HepG2 (cell line): ENCODE measurements around the gene PEF1. TPM values are rescaled to one million over a fixed set of nuclear protein-coding genes. Genes with fewer than 3 reads are reported as not detected.

Experiments used
- ATAC-seq: fragments of 200-7000 bp; cut with Tn5 transposase; 3 replicates; pipeline ENCODE4 v1.9.1; 2020; ENCODE audit warnings: mild to moderate bottlenecking, moderate library complexity
- BruUV-seq: library from RNA; stranded (reverse); fragments of 400-500 nt; replicated peaks from 2 replicates; lab custom pipeline; 2021; lab: Mats Ljungman, UMichigan
- CTCF ChIA-PET: fragments of 300-600 bp; formaldehyde crosslinking; extraction: SDS; loops from one replicate; lab custom pipeline; 2021; ENCODE audit warnings: low total read pairs, inconsistent platforms, low intra/inter-chr PET ratio; lab: Yijun Ruan, JAX
- POLR2A ChIA-PET: fragments of 350-600 bp; sonication (Branson Sonifier 250); formaldehyde crosslinking; loops from one replicate; lab custom pipeline; 2020; ENCODE audit warnings: antibody characterized with exemption, inconsistent platforms; lab: Yijun Ruan, JAX
- DNase-seq: peaks from one replicate; pipeline ENCODE4 v3.0.0-alpha.2; 2015; ENCODE audit warnings: low spot score
- FAIRE-seq: peaks from 3 replicates; lab custom pipeline; 2011; peaks lifted over from hg19 to GRCh38; lab: Jason Lieb, UNC
- H2AFZ ChIP-seq: one replicate; pipeline ENCODE4 v1.6.1; 2011; ENCODE audit warnings: low read length, inconsistent platforms
- H3K27ac ChIP-seq: fragments of 300-600 bp; 3 replicates; pipeline ENCODE4 v1.8.0; 2011; ENCODE audit warnings: mixed run types, mild to moderate bottlenecking, mixed read lengths, low read length, inconsistent platforms; ENCODE audit not compliant: insufficient read depth; ENCODE audit errors: extremely low read length
- H3K27me3 ChIP-seq, 2 experiments: fragments of 200-600 bp in 1 of 2; 2 replicates in 1 of 2; 3 replicates in 1 of 2; pipeline versions ENCODE4 v1.6.0 to v1.8.0; 2011; ENCODE audit warnings: low read length in 2 of 2, mild to moderate bottlenecking in 2 of 2, moderate library complexity in 2 of 2, inconsistent platforms in 1 of 2; ENCODE audit not compliant: insufficient read depth in 2 of 2, control insufficient read depth in 1 of 2
- H3K36me3 ChIP-seq, 2 experiments: fragments of 200-600 bp in 1 of 2; replicated peaks in 1 of 2; 2 replicates in 1 of 2; 3 replicates in 1 of 2; pipeline versions ENCODE4 v1.5.1 to v1.8.0; 2011; ENCODE audit warnings: low read length in 2 of 2, inconsistent platforms in 1 of 2; ENCODE audit not compliant: insufficient read depth in 2 of 2, control insufficient read depth in 1 of 2
- H3K4me1 ChIP-seq: 2 replicates; pipeline ENCODE4 v1.5.1; 2012; ENCODE audit warnings: low read length, inconsistent platforms; ENCODE audit not compliant: insufficient read depth
- H3K4me2 ChIP-seq: 2 replicates; pipeline ENCODE4 v1.6.0; 2011; ENCODE audit warnings: low read depth, low read length, inconsistent platforms
- H3K4me3 ChIP-seq, 3 experiments: fragments of 200-600 bp in 1 of 3; sonication (generic), shearing (Covaris generic) in 1 of 3; replicated peaks in 1 of 3; 2 replicates each; pipeline ENCODE4 v1.5.1; 2011 to 2016; ENCODE audit warnings: low read length in 3 of 3, inconsistent platforms in 2 of 3, low read depth in 2 of 3, mild to moderate bottlenecking in 2 of 3, control low read depth in 1 of 3, mixed read lengths in 1 of 3; ENCODE audit not compliant: insufficient read depth in 1 of 3
- H3K79me2 ChIP-seq: one replicate; pipeline ENCODE4 v1.6.1; 2011; ENCODE audit warnings: low read length, inconsistent platforms; ENCODE audit not compliant: insufficient read depth
- H3K9ac ChIP-seq: 2 replicates; pipeline ENCODE4 v1.6.0; 2011; ENCODE audit warnings: mild to moderate bottlenecking, low read depth, low read length, inconsistent platforms; ENCODE audit not compliant: insufficient read depth
- H3K9me3 ChIP-seq: 2 replicates; pipeline ENCODE4 v1.5.1; 2012; ENCODE audit warnings: mild to moderate bottlenecking, low read length
- H4K20me1 ChIP-seq: 2 replicates; pipeline ENCODE4 v1.6.0; 2011; ENCODE audit warnings: inconsistent platforms, mild to moderate bottlenecking, low read length, moderate library complexity; ENCODE audit not compliant: insufficient read depth
- FOXJ3 ChIP-seq: sonication (generic); formaldehyde crosslinking; IDR thresholded peaks from 2 replicates; pipeline ENCODE4 v1.4.0; 2020; ENCODE audit warnings: missing genetic modification reagents, mild to moderate bottlenecking, borderline replicate concordance
- GMEB2 ChIP-seq: IDR thresholded peaks from 2 replicates; pipeline ENCODE4 v1.6.1; 2016; ENCODE audit warnings: missing biosample characterization, missing genetic modification reagents, low read depth
- HHEX ChIP-seq: IDR thresholded peaks from 2 replicates; pipeline ENCODE4 v1.6.1; 2016; ENCODE audit warnings: control low read depth
- KLF16 ChIP-seq, 2 experiments: sonication (generic) in 1 of 2; formaldehyde crosslinking in 1 of 2; IDR thresholded peaks; 2 replicates each; pipeline versions ENCODE4 v1.6.1 to v1.8.0; 2016 to 2023; ENCODE audit warnings: missing genetic modification reagents in 2 of 2, missing compliant biosample characterization in 1 of 2
- MED13 ChIP-seq: sonication (generic); formaldehyde crosslinking; IDR thresholded peaks from 2 replicates; pipeline ENCODE4 v1.5.0; 2020; ENCODE audit warnings: missing genetic modification reagents
- MED8 ChIP-seq: sonication (generic); formaldehyde crosslinking; IDR thresholded peaks from 2 replicates; pipeline ENCODE4 v1.8.1; 2023; ENCODE audit warnings: mild to moderate bottlenecking, missing genetic modification reagents; ENCODE audit not compliant: insufficient replicate concordance
- PHB2 ChIP-seq: fragments of 450-650 bp; IDR thresholded peaks from 2 replicates; pipeline ENCODE4 v1.6.1; 2018; ENCODE audit not compliant: partially characterized antibody
- SOX5 ChIP-seq: IDR thresholded peaks from 2 replicates; pipeline ENCODE4 v1.6.1; 2016; ENCODE audit warnings: borderline replicate concordance
- THAP11 ChIP-seq: IDR thresholded peaks from 2 replicates; pipeline ENCODE4 v1.6.1; 2016; ENCODE audit warnings: missing biosample characterization, missing genetic modification reagents
- THYN1 ChIP-seq: sonication (generic); formaldehyde crosslinking; IDR thresholded peaks from 2 replicates; pipeline ENCODE4 v1.8.1; 2023; ENCODE audit warnings: low read depth, mild to moderate bottlenecking, moderate library complexity, missing genetic modification reagents, borderline replicate concordance
- U2AF1 ChIP-seq: fragments of 200-400 bp; formaldehyde crosslinking; optimal IDR thresholded peaks from 2 replicates; pipeline ENCODE3; 2017; ENCODE audit warnings: mild to moderate bottlenecking, low read depth, low read length
- ZFP37 ChIP-seq: sonication (generic); formaldehyde crosslinking; IDR thresholded peaks from 2 replicates; pipeline ENCODE4 v1.4.0; 2020; ENCODE audit warnings: missing genetic modification reagents, borderline replicate concordance
- ZNF121 ChIP-seq: sonication (generic); formaldehyde crosslinking; IDR thresholded peaks from 2 replicates; pipeline ENCODE4 v1.5.0; 2020; ENCODE audit warnings: mild to moderate bottlenecking, missing genetic modification reagents
- ZNF350 ChIP-seq: sonication (generic); formaldehyde crosslinking; IDR thresholded peaks from 2 replicates; pipeline ENCODE4 v1.4.0; 2020; ENCODE audit warnings: mild to moderate bottlenecking, low read depth, missing genetic modification reagents, borderline replicate concordance
- ZNF660 ChIP-seq: sonication (generic); formaldehyde crosslinking; IDR thresholded peaks from 2 replicates; pipeline ENCODE4 v1.5.1; 2020; ENCODE audit warnings: mild to moderate bottlenecking, low read depth, missing genetic modification reagents, borderline replicate concordance
- ZNF710 ChIP-seq: sonication (generic); formaldehyde crosslinking; IDR thresholded peaks from 2 replicates; pipeline ENCODE4 v1.5.0; 2020; ENCODE audit warnings: mild to moderate bottlenecking, missing genetic modification reagents, borderline replicate concordance
- ZNF782 ChIP-seq: sonication (generic); formaldehyde crosslinking; IDR thresholded peaks from 2 replicates; pipeline ENCODE4 v1.4.0; 2020; ENCODE audit warnings: missing genetic modification reagents, mild to moderate bottlenecking, borderline replicate concordance
- ZSCAN30 ChIP-seq: sonication (generic); formaldehyde crosslinking; IDR thresholded peaks from 2 replicates; pipeline ENCODE4 v1.5.0; 2020; ENCODE audit warnings: mild to moderate bottlenecking, missing genetic modification reagents
- WGBS: methylation state at CpG from one replicate; pipeline ENCODE4 v1.1.6; 2017; ENCODE audit warnings: low lambda C conversion rate; 5-methylcytosine and 5-hydroxymethylcytosine counted together
- in situ Hi-C: cut with HindIII; loops from 2 replicates; pipeline ENCODE4 v1.10.0; 2017; ENCODE audit warnings: low pct_unique_long_range_greater_than_20kb; ENCODE audit not compliant: extremely low pct_ligation_motif_present
- intact Hi-C: fragments of 100-400 bp; cut with micrococcal nuclease; formaldehyde crosslinking; loops from one replicate; pipeline ENCODE4 v1.10.0; 2022; ENCODE audit not compliant: unreplicated experiment
- polyA plus RNA-seq, 8 experiments: library from polyadenylated mRNA; depleted of rRNA in 3 of 8; stranded (reverse) in 7 of 8; unstranded in 1 of 8; fragments of >200 nt; fragmentation: Illumina TruSeq in 4 of 8; extraction: Trizol in 4 of 8; gene quantifications; 2 replicates each; pipeline versions ENCODE4 v1.2.1 to v1.2.3, GENCODE V29; 2011 to 2016; ENCODE audit warnings: low read depth in 4 of 8, missing spikeins in 1 of 8, mixed read lengths in 1 of 8; ENCODE audit not compliant: insufficient read depth in 1 of 8
- total RNA-seq, 5 experiments: library from RNA; depleted of rRNA; stranded (reverse); fragments of >200 nt; fragmentation: Illumina TruSeq; extraction: Trizol; gene quantifications; 2 replicates each; pipeline ENCODE4 v1.2.3, GENCODE V29; 2016; ENCODE audit warnings: low read depth in 1 of 5

PEF1 gene
- total and polyA plus RNA-seq, 2 of the 13 experiments (the other 11 are each of a cell fraction or from before 2014, with no cell fraction given): 57.1 to 57.8 TPM

- intact Hi-C loops: no loop called here
- no peaks in the 10 kb centered on the region for H3K9me3 ChIP-seq
- FAIRE-seq: no peak
- no peaks in the 10 kb centered on the region for H4K20me1 ChIP-seq
- no peak overlapping the region for H3K27ac ChIP-seq
- H3K9ac ChIP-seq: no peak overlapping the region
- no peaks in the 10 kb centered on the region for H3K36me3 ChIP-seq
- in situ Hi-C loops: loop anchor here (5.0 kb wide), 1 partner anchor 34 kb away; no protein-coding TSS in a partner anchor
- no peaks in the 10 kb centered on the region for H3K79me2 ChIP-seq
- H3K4me2 ChIP-seq: no peak overlapping the region
- H3K27me3 ChIP-seq: peaks cover 0 to under 1% of the 10 kb centered on the region in 2 experiments; a peak in 1 of 5 replicates
- POLR2A ChIA-PET: no interaction called here
- no TSS peak for BruUV-seq
- H3K4me1 ChIP-seq: no peaks in the 10 kb centered on the region
- H2AFZ ChIP-seq: no peak overlapping the region
- no peak for DNase-seq
- CTCF ChIA-PET: interaction anchor here (7.6 kb wide), 1 partner anchor 33 kb away, joined by 106 read pairs; no protein-coding TSS in a partner anchor
- TF ChIP-seq ZNF121 (no peak), PHB2 (no peak), SOX5 (CRISPR knock-in tag) (no peak), ZSCAN30 (CRISPR knock-in tag) (no peak), THAP11 (no peak), GMEB2 (no peak), ZNF350 (CRISPR knock-in tag) (no peak), MED8 (CRISPR knock-in tag) (no peak), FOXJ3 (CRISPR knock-in tag) (no peak), MED13 (CRISPR knock-in tag) (no peak), ZNF710 (CRISPR knock-in tag) (no peak), KLF16 (CRISPR knock-in tag; IDR thresholded peaks at IDR 0.05) (no peak), ZNF782 (no peak), ZNF660 (CRISPR knock-in tag) (no peak), ZFP37 (no peak), HHEX (CRISPR knock-in tag) (no peak), THYN1 (no peak), U2AF1 (no peak)
- 21% methylated on average over 6 of the region's 6 CpGs for WGBS
- no peak overlapping the region for H3K4me3 ChIP-seq
- ATAC-seq: no peak
These were observed 48.0 kb downstream of the PEF1 start for GRCh38 chr1:31596737-31597097.
